Measurements from ENCODE around the gene PROSER3.

The PROSER3 gene

DNA sequence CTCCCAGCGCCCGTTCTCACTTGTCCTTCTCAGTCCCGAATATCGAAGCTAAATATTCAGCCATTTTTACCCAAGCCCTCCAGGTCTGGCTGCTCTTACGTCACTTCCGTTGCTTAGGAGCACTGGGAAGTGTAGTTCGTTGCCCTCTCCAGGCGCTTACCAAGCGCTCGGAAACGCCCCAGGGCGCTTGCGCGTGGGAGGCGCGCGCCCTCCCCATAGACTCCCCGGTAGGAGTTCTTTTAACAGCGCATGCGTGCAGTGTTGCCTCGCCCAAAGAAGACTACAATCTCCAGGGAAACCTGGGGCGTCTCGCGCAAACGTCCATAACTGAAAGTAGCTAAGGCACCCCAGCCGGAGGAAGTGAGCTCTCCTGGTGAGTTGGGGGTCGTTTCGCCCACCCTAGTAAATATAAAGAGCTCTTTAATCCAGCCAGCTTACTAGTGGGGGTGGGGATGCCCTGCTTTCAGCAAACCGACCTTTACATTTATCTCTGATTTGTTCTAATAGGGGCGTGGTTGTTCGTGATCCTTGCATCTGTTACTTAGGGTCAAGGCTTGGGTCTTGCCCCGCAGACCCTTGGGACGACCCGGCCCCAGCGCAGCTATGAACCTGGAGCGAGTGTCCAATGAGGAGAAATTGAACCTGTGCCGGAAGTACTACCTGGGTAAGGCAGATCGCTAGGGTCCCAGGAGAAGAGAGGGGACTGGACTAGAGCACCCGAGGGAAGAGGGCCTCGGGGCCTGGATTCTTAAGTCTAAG is 12.5 kb upstream of the PROSER3 start, which contains the start of the genes PSENEN and U2AF1L4:
Gene PSENEN (plus strand): TSS at position 324 of the 759 bp plus-strand sequence. CDS start 280 bp downstream, at position 604.
Gene U2AF1L4 (minus strand): TSS at position 91 of the 759 bp plus-strand sequence. CDS start 27 bp downstream, at position 64.
- Histone ChIP-seq H3K27ac (ENCODE audit: low read depth, low read length) (peak within 1 kb of the TSS; percentile 100), H3K4me1 (ENCODE audit: control insufficient read depth, insufficient read depth, low read length) (peaks cover 17% of the 10 kb centered on the region), H3K4me3 (ENCODE audit: low read length) (peak within 1 kb of the TSS; percentile 86), H3K36me3 (ENCODE audit: control insufficient read depth, insufficient read depth, low read length) (no peaks in the 10 kb centered on the region), H3K27me3 (ENCODE audit: control insufficient read depth, insufficient read depth, low read length) (no peaks in the 10 kb centered on the region), H3K9ac (ENCODE audit: low read length) (peak within 1 kb of the TSS; percentile 75)

DNA sequence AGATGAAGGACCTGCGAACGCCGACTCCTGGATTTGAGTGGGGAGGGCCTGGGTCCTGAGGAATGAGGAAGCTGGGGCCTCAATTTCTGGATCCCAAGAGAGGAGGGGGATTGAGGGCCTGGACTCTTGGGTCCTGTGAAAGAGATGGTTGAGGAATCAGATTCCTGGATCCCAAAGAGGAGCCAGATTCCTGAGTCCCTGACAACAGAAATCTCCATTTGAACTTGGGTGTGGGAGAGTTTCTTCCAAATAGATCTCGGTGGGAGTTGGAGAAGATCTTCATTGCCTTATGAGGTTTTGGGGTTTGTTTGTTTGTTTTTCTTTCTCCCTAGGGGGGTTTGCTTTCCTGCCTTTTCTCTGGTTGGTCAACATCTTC is 11.9 kb upstream of the PROSER3 start:
- H3K4me1 ChIP-seq (ENCODE audit: control insufficient read depth, insufficient read depth, low read length), result peaks cover 16% of the 10 kb centered on the region
- no peaks in the 10 kb centered on the region for H3K36me3 ChIP-seq (ENCODE audit: control insufficient read depth, insufficient read depth, low read length)

DNA sequence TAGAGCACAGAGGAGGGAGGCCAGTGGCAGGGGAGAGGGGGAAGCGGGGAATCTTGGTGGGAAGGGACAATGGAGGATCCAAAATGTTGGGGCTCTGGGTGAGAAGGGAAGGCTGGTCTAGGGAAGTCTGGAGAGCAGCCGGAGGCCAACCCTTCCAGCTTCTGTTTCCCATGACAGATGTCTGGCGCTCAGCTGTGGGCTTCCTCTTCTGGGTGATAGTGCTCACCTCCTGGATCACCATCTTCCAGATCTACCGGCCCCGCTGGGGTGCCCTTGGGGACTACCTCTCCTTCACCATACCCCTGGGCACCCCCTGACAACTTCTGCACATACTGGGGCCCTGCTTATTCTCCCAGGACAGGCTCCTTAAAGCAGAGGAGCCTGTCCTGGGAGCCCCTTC is 11.4 kb upstream of the PROSER3 start:
- H3K4me1 ChIP-seq (ENCODE audit: control insufficient read depth, insufficient read depth, low read length), result peaks cover 15% of the 10 kb centered on the region
- no peaks in the 10 kb centered on the region for H3K36me3 ChIP-seq (ENCODE audit: control insufficient read depth, insufficient read depth, low read length)
- H3K4me3 ChIP-seq (ENCODE audit: low read length), result peak overlapping the region; percentile 81
- H3K27me3 ChIP-seq (ENCODE audit: control insufficient read depth, insufficient read depth, low read length), result no peaks in the 10 kb centered on the region
- no peak overlapping the region for H3K27ac ChIP-seq (ENCODE audit: low read depth, low read length)
- H3K9ac ChIP-seq (ENCODE audit: low read length), result no peak overlapping the region

More for the DNA sequence above, 11.9 kb upstream of the PROSER3 start:
- H3K4me3 ChIP-seq (ENCODE audit: low read length), result peak overlapping the region; percentile 81
- peak overlapping the region; percentile 70 for H3K27ac ChIP-seq (ENCODE audit: low read depth, low read length)
- no peaks in the 10 kb centered on the region for H3K27me3 ChIP-seq (ENCODE audit: control insufficient read depth, insufficient read depth, low read length)
- H3K9ac ChIP-seq (ENCODE audit: low read length), result peak overlapping the region; percentile 40

DNA sequence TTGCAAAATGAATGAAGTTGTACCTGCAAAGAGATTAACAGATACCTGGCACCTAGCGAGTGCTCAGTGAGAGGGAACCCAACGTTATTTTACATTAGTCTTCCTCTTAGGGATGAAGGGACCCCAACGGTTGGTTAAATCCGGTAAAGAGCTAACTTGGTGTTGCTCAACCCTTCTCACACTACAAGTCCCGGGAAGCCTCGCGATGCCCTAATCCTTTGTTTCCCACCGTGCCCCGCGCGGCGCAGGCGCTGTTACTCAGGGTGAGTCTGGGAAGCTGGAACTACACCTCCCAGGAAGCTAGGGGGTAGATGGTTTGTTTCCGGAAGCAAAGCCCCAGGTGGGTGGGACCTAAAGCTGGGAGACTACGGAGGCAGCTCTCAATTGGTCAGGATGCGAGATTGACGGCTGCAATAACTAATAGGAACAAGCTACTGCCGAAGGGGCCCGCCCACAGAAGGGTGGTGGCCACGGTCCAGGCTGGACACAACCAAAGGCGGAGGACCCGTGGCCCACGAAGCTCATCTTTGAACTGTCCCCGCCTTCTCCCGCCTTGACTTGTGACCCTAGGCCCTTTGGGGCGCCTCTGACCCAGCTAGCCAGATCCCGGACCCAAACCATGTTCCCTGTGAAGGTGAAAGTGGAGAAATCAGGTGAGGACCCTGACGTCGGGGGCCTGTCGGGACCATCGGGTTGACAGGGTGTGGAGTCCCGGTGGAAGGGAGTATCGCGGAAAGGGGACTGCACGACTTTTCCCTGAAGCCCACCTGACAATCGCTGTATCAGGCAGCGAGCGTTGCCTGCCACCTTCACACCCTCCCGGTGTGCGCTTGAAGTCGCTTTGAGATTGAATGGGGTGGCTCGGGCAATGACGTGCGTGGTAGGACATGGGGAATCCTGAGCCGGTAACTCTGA is 9.6 kb upstream of the PROSER3 start, which contains the start of gene LIN37:
Gene LIN37 (plus strand): TSS at position 471 of the 915 bp plus-strand sequence. CDS start 149 bp downstream, at position 620.
- peak within 1 kb of the TSS; percentile 83 for H3K27ac ChIP-seq (ENCODE audit: low read depth, low read length)

DNA sequence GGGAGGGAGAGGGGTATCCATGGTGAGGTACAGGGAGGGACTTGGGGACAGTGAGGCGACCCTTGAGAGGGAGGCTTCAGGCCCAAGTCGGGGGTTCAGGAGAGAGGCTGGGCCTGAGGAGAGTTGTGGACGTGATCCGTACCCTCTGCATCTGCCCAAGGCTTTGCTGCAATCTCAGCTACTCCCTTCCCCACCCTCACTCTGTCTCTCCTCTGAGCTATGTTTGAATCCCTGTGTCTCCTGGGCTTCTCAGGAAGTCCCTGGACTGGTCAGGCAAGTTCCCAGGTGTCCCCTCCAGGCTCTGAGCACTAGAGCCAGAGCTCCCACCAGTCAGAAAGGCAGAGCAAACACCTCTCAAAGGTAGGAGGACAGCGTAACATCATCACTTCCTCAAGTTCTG is 7.8 kb upstream of the PROSER3 start:
- no peak overlapping the region for H3K27ac ChIP-seq (ENCODE audit: low read depth, low read length)
- no peaks in the 10 kb centered on the region for H3K27me3 ChIP-seq (ENCODE audit: control insufficient read depth, insufficient read depth, low read length)
- no peak overlapping the region for H3K9ac ChIP-seq (ENCODE audit: low read length)
- no peak overlapping the region for H3K4me3 ChIP-seq (ENCODE audit: low read length)
- peaks cover 19% of the 10 kb centered on the region for H3K4me1 ChIP-seq (ENCODE audit: control insufficient read depth, insufficient read depth, low read length)
- H3K36me3 ChIP-seq (ENCODE audit: control insufficient read depth, insufficient read depth, low read length), result peaks cover 18% of the 10 kb centered on the region

More for the DNA sequence above, 9.6 kb upstream of the PROSER3 start, which contains the start of gene LIN37:
- peaks cover 15% of the 10 kb centered on the region for H3K4me1 ChIP-seq (ENCODE audit: control insufficient read depth, insufficient read depth, low read length)
- no peaks in the 10 kb centered on the region for H3K27me3 ChIP-seq (ENCODE audit: control insufficient read depth, insufficient read depth, low read length)
- H3K4me3 ChIP-seq (ENCODE audit: low read length), result peak within 1 kb of the TSS; percentile 92
- peak within 1 kb of the TSS; percentile 63 for H3K9ac ChIP-seq (ENCODE audit: low read length)
- peaks cover 11% of the 10 kb centered on the region for H3K36me3 ChIP-seq (ENCODE audit: control insufficient read depth, insufficient read depth, low read length)

DNA sequence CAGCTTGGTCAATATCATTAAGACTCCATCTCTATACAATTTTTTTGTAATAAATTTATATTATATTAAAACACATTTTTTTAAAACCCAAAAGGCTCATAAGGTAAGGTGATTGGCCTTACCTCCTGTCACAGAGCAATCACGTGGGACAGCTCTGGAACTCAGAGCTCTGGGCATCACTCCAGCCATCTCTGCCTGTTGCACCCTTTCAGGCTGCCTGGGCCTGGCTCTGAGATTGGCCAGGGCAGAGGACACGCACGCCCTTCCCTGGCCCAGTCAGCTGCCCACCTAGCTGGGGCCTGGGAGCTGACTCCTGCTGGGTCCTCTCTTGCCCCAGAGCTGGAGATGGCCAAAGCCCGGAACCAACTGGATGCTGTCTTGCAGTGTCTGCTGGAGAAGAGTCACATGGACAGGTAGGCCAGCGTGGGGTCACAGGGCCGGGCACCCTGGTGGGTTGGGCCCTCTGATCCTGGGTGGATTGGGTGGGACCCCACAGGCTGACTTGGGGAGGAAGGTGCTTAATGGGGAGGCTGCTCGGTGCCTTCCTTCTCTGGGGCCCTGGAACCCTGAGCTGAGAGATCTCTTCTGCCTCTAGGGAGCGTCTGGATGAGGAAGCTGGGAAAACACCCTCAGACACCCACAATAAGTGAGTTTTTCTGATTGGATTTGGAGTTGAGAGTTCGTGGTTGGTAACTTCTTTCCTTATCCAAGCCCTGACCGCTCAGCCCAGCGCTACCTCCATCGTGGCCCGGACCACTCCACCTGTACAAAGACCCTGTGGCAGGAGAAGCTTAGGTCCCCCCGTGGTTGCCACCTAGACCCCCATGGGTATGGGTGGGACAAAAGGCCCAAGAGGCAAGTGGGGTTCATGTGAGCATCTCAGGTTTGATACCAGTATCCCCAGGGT is 5.9 kb upstream of the PROSER3 start:
- Histone ChIP-seq H3K27ac (ENCODE audit: low read depth, low read length) (no peak overlapping the region), H3K9ac (ENCODE audit: low read length) (no peak overlapping the region), H3K4me1 (ENCODE audit: control insufficient read depth, insufficient read depth, low read length) (peaks cover 18% of the 10 kb centered on the region), H3K27me3 (ENCODE audit: control insufficient read depth, insufficient read depth, low read length) (no peaks in the 10 kb centered on the region), H3K4me3 (ENCODE audit: low read length) (no peak overlapping the region), H3K36me3 (ENCODE audit: control insufficient read depth, insufficient read depth, low read length) (peaks cover 18% of the 10 kb centered on the region)

DNA sequence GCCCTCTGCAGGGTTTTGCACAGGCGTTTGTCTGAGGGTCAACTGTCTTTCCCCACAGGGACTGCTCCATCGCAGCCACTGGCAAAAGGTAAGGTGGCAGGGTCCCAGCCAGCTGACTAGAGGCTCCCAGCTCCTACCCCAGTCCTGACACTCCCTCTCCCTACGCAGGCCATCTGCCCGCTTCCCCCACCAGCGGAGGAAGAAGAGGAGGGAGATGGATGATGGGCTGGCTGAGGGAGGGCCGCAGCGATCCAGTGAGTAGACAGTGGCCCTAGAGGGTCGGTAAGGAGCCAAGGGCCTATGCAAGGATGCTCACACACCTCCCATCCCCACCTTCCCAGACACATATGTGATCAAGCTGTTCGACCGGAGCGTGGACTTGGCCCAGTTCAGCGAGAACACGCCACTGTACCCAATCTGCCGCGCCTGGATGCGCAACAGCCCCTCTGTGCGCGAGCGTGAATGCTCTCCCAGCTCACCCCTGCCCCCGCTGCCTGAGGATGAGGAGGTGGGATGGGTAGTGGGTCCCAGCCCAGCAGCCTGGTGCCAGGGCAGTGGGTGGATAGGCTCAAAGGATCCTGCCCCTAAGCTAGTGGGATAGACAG is 5.1 kb upstream of the PROSER3 start:
- no peak overlapping the region for H3K27ac ChIP-seq (ENCODE audit: low read depth, low read length)
- H3K27me3 ChIP-seq (ENCODE audit: control insufficient read depth, insufficient read depth, low read length), result no peaks in the 10 kb centered on the region
- peaks cover 18% of the 10 kb centered on the region for H3K36me3 ChIP-seq (ENCODE audit: control insufficient read depth, insufficient read depth, low read length)

DNA sequence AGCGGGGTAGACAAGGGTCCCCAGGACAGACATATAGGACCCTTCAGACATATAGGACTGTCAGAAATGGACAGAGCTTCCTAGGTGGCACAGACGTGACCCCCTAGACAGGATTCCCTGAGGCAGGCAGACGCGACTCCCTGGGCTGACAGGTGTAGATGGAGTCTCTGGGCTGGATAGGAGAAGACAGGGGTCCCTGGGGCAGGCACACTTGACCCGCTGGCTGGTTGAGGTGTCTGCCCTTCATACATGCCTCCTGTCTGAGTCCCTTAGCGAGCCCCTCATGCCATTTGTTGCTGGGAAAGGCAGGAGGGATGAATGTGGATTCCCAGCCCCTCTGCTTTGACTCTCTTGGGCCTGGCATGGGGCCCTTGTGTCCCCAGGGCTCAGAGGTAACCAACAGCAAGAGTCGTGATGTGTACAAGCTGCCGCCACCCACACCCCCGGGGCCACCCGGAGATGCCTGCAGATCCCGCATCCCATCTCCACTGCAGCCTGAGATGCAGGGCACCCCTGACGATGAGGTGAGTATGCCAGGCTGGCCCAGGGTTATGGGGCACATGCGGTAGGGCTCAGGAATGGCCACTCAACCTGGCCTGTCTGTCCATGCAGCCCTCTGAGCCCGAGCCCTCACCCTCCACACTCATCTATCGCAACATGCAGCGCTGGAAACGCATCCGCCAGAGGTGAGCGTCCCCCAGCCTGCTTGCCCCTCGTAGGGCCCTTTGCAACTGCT is 4.2 kb upstream of the PROSER3 start:
- Histone ChIP-seq H3K27me3 (ENCODE audit: control insufficient read depth, insufficient read depth, low read length) (no peaks in the 10 kb centered on the region), H3K36me3 (ENCODE audit: control insufficient read depth, insufficient read depth, low read length) (peaks cover 18% of the 10 kb centered on the region), H3K4me1 (ENCODE audit: control insufficient read depth, insufficient read depth, low read length) (peaks cover 19% of the 10 kb centered on the region), H3K4me3 (ENCODE audit: low read length) (no peak overlapping the region), H3K27ac (ENCODE audit: low read depth, low read length) (peak overlapping the region; percentile 99), H3K9ac (ENCODE audit: low read length) (peak overlapping the region; percentile 17)

More for the DNA sequence above, 5.1 kb upstream of the PROSER3 start:
- H3K4me1 ChIP-seq (ENCODE audit: control insufficient read depth, insufficient read depth, low read length), result peaks cover 19% of the 10 kb centered on the region
- no peak overlapping the region for H3K9ac ChIP-seq (ENCODE audit: low read length)
- no peak overlapping the region for H3K4me3 ChIP-seq (ENCODE audit: low read length)

DNA sequence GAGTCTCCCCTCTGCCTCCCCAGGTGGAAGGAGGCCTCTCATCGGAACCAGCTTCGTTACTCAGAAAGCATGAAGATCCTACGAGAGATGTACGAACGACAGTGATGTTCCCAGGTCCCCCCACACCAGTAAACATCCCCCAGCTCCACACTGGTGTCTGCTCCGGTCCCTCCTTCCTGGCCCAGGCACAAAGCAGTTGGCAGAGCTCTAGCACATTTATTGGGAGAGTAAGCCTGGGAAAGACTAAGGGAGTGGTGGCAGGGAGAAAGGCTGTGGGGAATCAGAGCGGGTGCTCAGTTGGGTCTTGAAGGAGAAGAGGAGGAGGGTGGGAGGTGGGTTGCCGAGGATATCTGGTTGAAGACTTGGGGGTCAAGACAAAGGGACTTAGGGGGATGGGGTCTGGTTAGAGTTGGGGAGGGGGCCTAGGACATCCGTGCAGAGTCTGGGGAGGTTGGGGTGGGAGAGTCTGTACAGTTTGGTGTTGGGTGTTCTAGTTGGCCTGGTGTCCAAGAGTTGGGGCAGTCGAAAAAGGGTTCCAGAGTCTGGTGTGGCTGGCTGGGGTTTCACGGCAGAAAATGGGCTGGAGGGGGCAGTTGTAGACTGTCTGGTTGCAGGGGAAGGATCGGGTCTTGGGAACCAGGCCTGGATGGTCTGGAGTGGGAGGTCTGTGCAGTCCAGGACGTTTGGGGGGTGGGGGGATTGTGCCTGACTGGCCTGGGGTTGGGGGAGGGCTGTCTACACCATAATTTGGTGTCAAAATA is 3.4 kb upstream of the PROSER3 start:
- peaks cover 15% of the 10 kb centered on the region for H3K4me1 ChIP-seq (ENCODE audit: control insufficient read depth, insufficient read depth, low read length)
- peaks cover 18% of the 10 kb centered on the region for H3K36me3 ChIP-seq (ENCODE audit: control insufficient read depth, insufficient read depth, low read length)
- H3K9ac ChIP-seq (ENCODE audit: low read length), result peak overlapping the region; percentile 17
- no peaks in the 10 kb centered on the region for H3K27me3 ChIP-seq (ENCODE audit: control insufficient read depth, insufficient read depth, low read length)
- peak overlapping the region; percentile 60 for H3K4me3 ChIP-seq (ENCODE audit: low read length)
- H3K27ac ChIP-seq (ENCODE audit: low read depth, low read length), result peak overlapping the region; percentile 99

DNA sequence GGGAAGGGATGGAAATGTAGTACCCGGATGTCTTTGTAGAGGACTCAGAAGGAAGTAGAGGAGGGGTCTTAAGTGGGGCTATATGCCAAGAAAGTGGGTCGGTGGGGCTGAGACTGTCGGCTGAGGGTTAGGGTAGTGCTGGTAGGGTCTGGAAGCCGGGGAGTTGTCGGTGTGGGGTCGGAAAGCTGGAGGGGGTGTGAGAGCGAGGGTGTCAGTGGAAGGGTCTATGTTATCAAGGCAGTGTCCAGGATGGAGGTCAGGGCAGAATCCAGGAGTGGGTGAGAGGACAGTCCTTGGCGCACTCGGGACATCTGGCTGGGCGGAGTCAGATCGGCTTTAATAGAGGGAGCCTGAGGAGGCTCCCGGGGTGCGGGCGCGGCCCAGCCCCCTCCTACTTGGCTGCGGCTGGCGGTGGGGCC is 2.8 kb upstream of the PROSER3 start:
- H3K27ac ChIP-seq (ENCODE audit: low read depth, low read length), result peak overlapping the region; percentile 99
- peak overlapping the region; percentile 10 for H3K9ac ChIP-seq (ENCODE audit: low read length)
- H3K4me1 ChIP-seq (ENCODE audit: control insufficient read depth, insufficient read depth, low read length), result peaks cover 13% of the 10 kb centered on the region
- H3K27me3 ChIP-seq (ENCODE audit: control insufficient read depth, insufficient read depth, low read length), result no peaks in the 10 kb centered on the region
- H3K36me3 ChIP-seq (ENCODE audit: control insufficient read depth, insufficient read depth, low read length), result peaks cover 18% of the 10 kb centered on the region
- H3K4me3 ChIP-seq (ENCODE audit: low read length), result peak overlapping the region; percentile 60

Measured in rectal smooth muscle tissue (tissue), 1 donor.